HCT116 (cell line): ENCODE results near the gene SORBS1. TPM values are rescaled to one million over a fixed set of nuclear protein-coding genes. Genes with fewer than 3 reads are reported as not detected.

Source experiments
- ATAC-seq: fragments of 200-7000 bp; cut with Tn5 transposase; 2 replicates; pipeline ENCODE4 v1.9.1; 2020; ENCODE audit warnings: mild to moderate bottlenecking, moderate library complexity
- BruUV-seq: library from RNA; stranded (reverse); fragments of 400-500 nt; replicated peaks from 2 replicates; lab custom pipeline; 2021; lab: Mats Ljungman, UMichigan
- CTCF ChIA-PET: fragments of 300-600 bp; sonication (Branson Sonifier 250); formaldehyde crosslinking; loops from one replicate; lab custom pipeline; 2021; ENCODE audit warnings: antibody characterized with exemption; lab: Charles Lee
- POLR2A ChIA-PET: fragments of 300-600, 350-600 bp; sonication (Branson Sonifier 250); formaldehyde crosslinking; loops from one replicate; lab custom pipeline; 2021; ENCODE audit warnings: antibody characterized with exemption; lab: Charles Lee
- RAD21 ChIA-PET, 2 experiments: fragments of 300-600 bp; sonication (Branson Sonifier 250); formaldehyde crosslinking; loops; one replicate each; lab custom pipeline; 2023; ENCODE audit warnings: low total read pairs in 2 of 2; ENCODE audit not compliant: uncharacterized antibody in 2 of 2, unreplicated experiment in 2 of 2, low non-redundant PET in 1 of 2; lab: Charles Lee
- DNase-seq: peaks from one replicate; pipeline ENCODE4 v3.0.0-alpha.2; 2010; ENCODE audit warnings: low read depth, low spot score
- H2AFZ ChIP-seq: fragments of 200-600 bp; shearing (Covaris generic), sonication (generic); 2 replicates; pipeline ENCODE4 v1.6.1; 2017; ENCODE audit warnings: low read depth, mixed run types, mixed read lengths, antibody characterized with exemption, low read length; ENCODE audit not compliant: poor library complexity, severe bottlenecking
- H3K27ac ChIP-seq: 2 replicates; pipeline ENCODE4 v1.5.1; 2012; ENCODE audit warnings: low read depth, low read length
- H3K27me3 ChIP-seq: fragments of 200-600 bp; sonication (generic); 2 replicates; pipeline ENCODE4 v1.6.1; 2016; ENCODE audit warnings: mixed run types, low read length, mixed read lengths; ENCODE audit not compliant: insufficient read depth
- H3K36me3 ChIP-seq, 2 experiments: fragments of 200-500 bp in 1 of 2; fragments of 200-600 bp in 1 of 2; sonication (Bioruptor generic) in 1 of 2; sonication (generic) in 1 of 2; 2 replicates each; pipeline versions ENCODE4 v1.5.1 to v1.6.1; 2014 to 2016; ENCODE audit warnings: low read length in 2 of 2, inconsistent platforms in 1 of 2, mixed read lengths in 1 of 2, mixed run types in 1 of 2; ENCODE audit not compliant: insufficient read depth in 2 of 2, control insufficient read depth in 1 of 2
- H3K4me1 ChIP-seq, 2 experiments: fragments of 200-600 bp in 1 of 2; sonication (generic) in 1 of 2; 2 replicates each; pipeline versions ENCODE4 v1.5.1 to v1.6.1; 2012 to 2017; ENCODE audit warnings: low read length in 2 of 2, inconsistent platforms in 1 of 2, mild to moderate bottlenecking in 1 of 2, mixed read lengths in 1 of 2, mixed run types in 1 of 2, moderate library complexity in 1 of 2; ENCODE audit not compliant: insufficient read depth in 2 of 2, control insufficient read depth in 1 of 2
- H3K4me2 ChIP-seq: fragments of 200-600 bp; sonication (generic); 2 replicates; pipeline ENCODE4 v1.6.1; 2017; ENCODE audit warnings: mixed run types, low read length, mixed read lengths
- H3K4me3 ChIP-seq, 2 experiments: fragments of 200-600 bp in 1 of 2; sonication (generic) in 1 of 2; replicated peaks in 1 of 2; 2 replicates each; pipeline ENCODE4 v1.5.1; 2011 to 2016; ENCODE audit warnings: low read length in 2 of 2, control low read depth in 1 of 2, low read depth in 1 of 2, mild to moderate bottlenecking in 1 of 2, mixed read lengths in 1 of 2, mixed run types in 1 of 2
- H3K79me2 ChIP-seq: fragments of 200-600 bp; sonication (generic); 2 replicates; pipeline ENCODE4 v1.6.1; 2017; ENCODE audit warnings: mild to moderate bottlenecking, mixed run types, low read length, moderate library complexity, mixed read lengths; ENCODE audit not compliant: insufficient read depth
- H3K9ac ChIP-seq: fragments of 200-600 bp; sonication (generic); 2 replicates; pipeline ENCODE4 v1.6.1; 2016; ENCODE audit warnings: low read length, mixed read lengths
- H3K9me2 ChIP-seq: fragments of 200-600 bp; sonication (generic), shearing (Covaris generic); 2 replicates; pipeline ENCODE4 v1.6.1; 2017; ENCODE audit warnings: mixed run types, mild to moderate bottlenecking, moderate library complexity; ENCODE audit not compliant: insufficient read depth
- H3K9me3 ChIP-seq, 2 experiments: fragments of 200-500 bp in 1 of 2; fragments of 200-600 bp in 1 of 2; sonication (Bioruptor generic) in 1 of 2; sonication (generic) in 1 of 2; 2 replicates each; pipeline ENCODE4 v1.6.1; 2014 to 2017; ENCODE audit warnings: low read length in 2 of 2, mixed read lengths in 2 of 2, inconsistent platforms in 1 of 2, low read depth in 1 of 2, mild to moderate bottlenecking in 1 of 2, mixed run types in 1 of 2, moderate library complexity in 1 of 2; ENCODE audit not compliant: control insufficient read depth in 1 of 2, insufficient read depth in 1 of 2
- H4K20me1 ChIP-seq: fragments of 200-600 bp; sonication (generic), shearing (Covaris generic); 2 replicates; pipeline ENCODE4 v1.6.1; 2017; ENCODE audit warnings: mixed run types, mild to moderate bottlenecking, moderate library complexity; ENCODE audit not compliant: insufficient read depth
- ATF3 ChIP-seq: IDR thresholded peaks from 2 replicates; pipeline ENCODE4 v1.6.1; 2012
- CTCF ChIP-seq, 3 experiments: fragments of 200-600 bp in 1 of 3; sonication (generic) in 1 of 3; IDR thresholded peaks in 2 of 3; conservative IDR thresholded peaks in 1 of 3; 2 replicates each; pipeline ENCODE4 v1.5.1; 2012 to 2017; ENCODE audit warnings: low read depth in 2 of 3, low read length in 2 of 3, antibody characterized with exemption in 1 of 3, borderline replicate concordance in 1 of 3, control low read depth in 1 of 3, mild to moderate bottlenecking in 1 of 3, mixed read lengths in 1 of 3, mixed run types in 1 of 3, moderate library complexity in 1 of 3; ENCODE audit not compliant: insufficient read depth in 1 of 3
- EZH2 ChIP-seq: fragments of 200-600 bp; sonication (generic); IDR thresholded peaks from 2 replicates; pipeline ENCODE4 v1.6.1; 2017; ENCODE audit warnings: antibody characterized with exemption, mixed run types
- MAX ChIP-seq: IDR thresholded peaks from 2 replicates; pipeline ENCODE4 v1.6.1; 2012
- POLR2AphosphoS5 ChIP-seq: IDR thresholded peaks from 2 replicates; pipeline ENCODE4 v1.6.1; 2011; ENCODE audit warnings: mild to moderate bottlenecking, low read depth, low read length, moderate library complexity
- RAD21 ChIP-seq: IDR thresholded peaks from 2 replicates; pipeline ENCODE4 v1.6.1; 2012; ENCODE audit warnings: low read depth, mild to moderate bottlenecking
- SRF ChIP-seq: IDR thresholded peaks from 2 replicates; pipeline ENCODE4 v1.6.1; 2012; ENCODE audit warnings: low read depth
- ZFX ChIP-seq: fragments of 450-650 bp; IDR thresholded peaks from 2 replicates; pipeline ENCODE4 v1.6.1; 2017
- ZNF274 ChIP-seq: fragments of 200-500 bp; sonication (Bioruptor generic); IDR thresholded peaks from 2 replicates; pipeline ENCODE4 v1.6.1; 2014; ENCODE audit warnings: mild to moderate bottlenecking, low read depth, low read length, inconsistent platforms
- intact Hi-C: fragments of 100-400 bp; cut with micrococcal nuclease; formaldehyde crosslinking; loops from 2 replicates; pipeline ENCODE4 v1.10.0; 2022
- total RNA-seq: library from RNA; stranded (reverse); gene quantifications from one replicate; pipeline ENCODE4 v1.2.1, GENCODE V29; 2021; ENCODE audit not compliant: unreplicated experiment

The SORBS1 gene
- total RNA-seq, 1 experiment from 2014 or later, result 3.4 TPM

- CTCF ChIA-PET, result no interaction called here
- ATAC-seq, result no peak
- intact Hi-C loops, result no loop called here
Observed at GRCh38 chr10:95341716-95342130, 219.4 kb downstream of the SORBS1 start.

More at GRCh38 chr10:95341716-95342130, 219.4 kb downstream of the SORBS1 start:
- no peak for DNase-seq
- H3K4me2 ChIP-seq, result no peak overlapping the region
- no peaks in the 10 kb centered on the region for H3K36me3 ChIP-seq
- no peak overlapping the region for H3K4me3 ChIP-seq
- POLR2A ChIA-PET, result no interaction called here
- H3K79me2 ChIP-seq, result no peaks in the 10 kb centered on the region
- no peaks in the 10 kb centered on the region for H3K9me2 ChIP-seq
- H3K9ac ChIP-seq, result no peak overlapping the region
- no peak overlapping the region for H2AFZ ChIP-seq
- peaks cover 0 to 12% of the 10 kb centered on the region in 2 experiments; a peak in 3 of 4 replicates for H3K4me1 ChIP-seq
- no peaks in the 10 kb centered on the region for H3K27me3 ChIP-seq
- H4K20me1 ChIP-seq, result no peaks in the 10 kb centered on the region
- H3K27ac ChIP-seq, result no peak overlapping the region
- RAD21 ChIA-PET, result no interaction called here
- H3K9me3 ChIP-seq, result no peaks in the 10 kb centered on the region
- BruUV-seq, result no TSS peak
- TF ChIP-seq RAD21, result no peak
- TF ChIP-seq MAX, result no peak
- no peak for TF ChIP-seq CTCF (IDR thresholded peaks at IDR 0.05 in 2 of 3, conservative IDR thresholded peaks at IDR 0.05 in 1 of 3; ENCODE audit: borderline replicate concordance in 1 of 3, insufficient read depth in 1 of 3, low read depth in 2 of 3, low read length in 2 of 3)
- no peak for TF ChIP-seq EZH2
- no peak for TF ChIP-seq ATF3
- no peak for TF ChIP-seq SRF
- no peak for TF ChIP-seq ZNF274
- TF ChIP-seq POLR2AphosphoS5, result no peak
- TF ChIP-seq ZFX, result no peak
